GM21717 (cell line): Measurements from ENCODE around the gene IL11.

Experiments
- ATAC-seq: cut with Tn5 transposase; IDR thresholded peaks from one replicate; pipeline ENCODE4 v1.9.1; 2021; ENCODE audit warnings: mild to moderate bottlenecking, moderate library complexity; ENCODE audit not compliant: unreplicated experiment

Gene IL11

GRCh38 chr19:55391702-55392615 lies 21.7 kb upstream of the IL11 start:
- ATAC-seq = no peak

DNA sequence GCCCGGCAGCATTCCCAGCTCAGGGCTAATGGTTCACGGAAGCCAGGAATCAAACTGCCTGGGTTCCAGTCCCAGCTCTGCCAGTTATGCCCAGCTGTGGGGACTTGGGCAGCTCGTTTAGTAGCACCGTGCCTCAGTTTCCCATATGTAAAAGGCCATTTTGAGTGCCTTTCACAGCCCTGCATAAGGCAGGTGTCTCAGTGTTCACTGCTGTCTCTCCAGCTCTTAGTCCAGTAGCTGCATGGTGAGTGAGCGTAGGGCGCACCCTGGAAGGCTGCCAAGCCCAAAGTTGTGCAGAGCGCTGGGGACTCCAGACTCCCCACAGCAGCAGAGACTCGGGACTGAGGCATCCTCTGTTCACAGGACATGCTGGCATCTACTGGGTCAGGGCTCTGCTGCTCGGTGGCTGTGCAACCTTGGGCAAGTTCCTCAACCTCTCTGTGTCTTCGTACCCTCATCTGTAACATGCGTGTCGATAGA lies 21.0 kb upstream of the IL11 start:
- ATAC-seq = no peak

DNA sequence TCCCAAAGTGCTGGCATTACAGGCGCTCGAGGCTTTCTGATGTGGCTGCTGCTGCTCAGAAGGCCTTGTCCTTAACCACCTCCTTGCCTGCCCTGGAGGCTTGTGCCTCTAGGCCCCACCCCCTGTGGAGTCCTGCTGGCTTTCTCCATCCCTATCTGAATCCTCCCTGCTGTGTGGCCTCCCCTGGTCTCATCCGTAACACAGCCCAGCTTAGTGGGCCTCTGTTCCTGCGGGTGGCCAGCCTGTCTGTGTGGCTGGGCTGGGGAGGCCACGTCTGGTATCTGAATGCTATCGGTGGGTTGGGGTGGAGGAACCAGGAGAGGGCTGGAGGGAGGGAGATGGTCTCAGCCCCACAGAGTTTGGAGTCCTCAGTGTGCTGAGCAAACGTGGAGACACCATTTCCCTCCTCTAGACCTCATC lies 20.2 kb upstream of the IL11 start:
- no peak for ATAC-seq

GRCh38 chr19:55389386-55390317 lies 19.4 kb upstream of the IL11 start:
- no peak for ATAC-seq

DNA sequence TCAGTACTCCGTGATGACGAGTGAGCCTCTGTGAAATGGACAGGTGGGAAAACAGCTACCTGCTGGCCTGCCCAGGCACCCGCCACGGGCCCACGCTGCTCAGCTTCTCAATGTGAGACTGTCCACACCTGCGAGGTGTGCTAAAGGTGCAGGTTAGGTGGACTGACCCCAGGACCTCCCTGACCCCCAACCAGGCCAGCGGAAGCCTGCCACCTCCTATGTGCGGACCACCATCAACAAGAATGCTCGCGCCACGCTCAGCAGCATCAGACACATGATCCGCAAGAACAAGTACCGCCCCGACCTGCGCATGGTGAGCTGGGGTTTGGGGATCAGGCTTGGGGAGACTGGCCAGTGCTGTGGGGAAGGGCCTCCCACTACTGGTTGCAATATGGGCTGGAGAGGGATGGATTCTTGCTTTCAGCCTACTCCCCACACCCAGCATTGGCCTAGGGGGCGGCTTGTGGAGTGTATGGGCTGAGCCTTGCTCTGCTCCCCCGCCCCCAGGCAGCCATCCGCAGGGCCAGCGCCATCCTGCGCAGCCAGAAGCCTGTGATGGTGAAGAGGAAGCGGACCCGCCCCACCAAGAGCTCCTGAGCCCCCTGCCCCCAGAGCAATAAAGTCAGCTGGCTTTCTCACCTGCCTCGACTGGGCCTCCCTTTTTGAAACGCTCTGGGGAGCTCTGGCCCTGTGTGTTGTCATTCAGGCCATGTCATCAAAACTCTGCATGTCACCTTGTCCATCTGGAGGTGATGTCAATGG lies 17.7 kb upstream of the IL11 start:
- ATAC-seq = no peak

DNA sequence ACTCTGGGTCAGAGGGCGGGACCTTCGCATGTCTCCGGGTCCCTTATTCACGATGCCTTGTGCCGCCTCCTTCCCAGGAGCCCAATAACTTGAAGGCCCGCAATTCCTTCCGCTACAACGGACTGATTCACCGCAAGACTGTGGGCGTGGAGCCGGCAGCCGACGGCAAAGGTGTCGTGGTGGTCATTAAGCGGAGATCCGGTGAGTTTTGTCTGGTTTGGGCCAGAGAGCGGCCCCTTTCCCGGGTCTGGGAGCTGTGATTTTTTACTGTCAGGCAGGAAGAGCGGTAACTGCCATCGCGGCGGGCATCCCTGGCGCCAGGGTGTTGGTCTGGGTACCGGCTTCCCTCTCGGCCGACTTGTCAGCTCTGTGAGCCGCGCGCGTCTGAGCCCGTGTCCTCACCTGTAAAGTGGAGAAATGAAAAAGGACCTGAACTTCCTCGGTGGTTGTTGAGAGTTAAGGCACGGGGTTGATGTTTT lies 16.3 kb upstream of the IL11 start:
- ATAC-seq = no peak

DNA sequence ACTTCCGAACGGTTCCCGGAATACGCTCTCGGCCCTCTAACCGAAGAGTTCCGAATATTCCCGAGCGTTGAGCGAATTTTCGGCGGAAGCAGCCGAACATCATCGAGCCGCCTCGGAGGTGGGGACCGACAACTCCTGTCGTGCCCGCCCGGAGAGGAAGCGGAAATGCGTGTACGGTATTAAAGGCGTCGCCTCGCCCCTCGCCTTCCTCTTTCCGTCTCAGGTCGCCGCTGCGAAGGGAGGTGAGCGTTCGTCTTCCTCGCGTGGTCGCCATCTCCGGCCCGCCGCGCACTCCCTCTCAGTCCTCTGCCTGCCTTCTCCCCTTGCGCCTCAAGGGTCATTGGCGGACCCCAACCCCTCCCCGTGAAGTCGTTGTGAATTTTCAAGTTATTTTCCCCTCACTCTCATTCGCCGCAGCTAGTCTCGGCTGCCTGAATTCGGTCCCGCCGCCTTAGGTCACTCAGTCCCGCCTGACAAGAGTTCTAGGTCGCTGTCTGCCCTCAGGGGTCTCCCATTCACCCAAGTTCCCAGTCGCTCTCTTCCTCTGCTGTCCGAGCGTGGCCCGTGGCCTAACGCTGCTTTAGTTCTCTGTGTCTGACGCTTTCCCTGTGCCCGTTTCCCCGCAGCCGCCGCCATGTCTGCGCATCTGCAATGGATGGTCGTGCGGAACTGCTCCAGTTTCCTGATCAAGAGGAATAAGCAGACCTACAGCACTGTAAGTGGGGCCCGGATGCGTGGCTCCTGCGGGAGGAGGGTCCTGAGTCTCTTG lies 15.6 kb upstream of the IL11 start, which contains the start of gene RPL28:
TSS of gene RPL28 (plus strand) at position 209 of the 769 bp plus-strand sequence. CDS start at position 635, 426 bp downstream.
- ATAC-seq = peak; percentile 39

DNA sequence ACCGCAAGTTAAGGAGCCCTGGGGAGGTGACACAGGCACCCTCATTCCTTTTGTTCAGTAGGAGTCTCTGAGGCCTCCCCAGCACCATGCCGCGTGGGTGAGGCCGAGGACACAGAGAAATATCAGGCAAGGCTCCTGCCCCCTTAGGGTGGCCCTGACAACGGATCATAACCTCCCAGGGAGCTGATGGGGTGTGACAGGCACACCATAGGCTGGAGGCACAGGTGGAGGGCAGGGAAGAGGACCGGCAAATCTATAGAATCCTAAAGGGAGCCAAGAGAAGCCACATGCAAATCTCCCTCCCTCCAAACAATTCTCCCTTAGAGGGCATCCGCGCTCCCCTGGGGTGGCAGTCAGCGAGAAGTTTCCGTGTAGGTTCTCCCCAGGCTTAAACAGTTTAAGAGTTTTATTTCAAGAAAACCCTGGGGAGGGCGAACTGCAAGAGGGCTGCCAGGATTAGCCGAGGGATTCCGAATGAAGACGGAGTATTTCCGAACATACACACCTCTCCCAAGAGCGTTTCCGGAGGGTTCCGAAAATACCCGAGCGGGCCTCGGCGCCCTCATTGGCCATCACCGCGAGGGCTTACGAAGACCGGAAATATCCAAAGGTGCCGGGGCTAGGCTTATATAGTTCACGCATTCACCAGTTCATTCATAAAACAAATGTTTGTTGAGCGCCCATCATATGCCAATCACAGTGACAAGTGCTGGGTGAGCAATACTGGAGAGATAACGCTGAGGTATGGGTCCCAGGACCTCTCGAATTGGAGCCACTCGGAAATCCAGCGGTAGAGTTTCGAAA lies 14.9 kb upstream of the IL11 start:
- peak; percentile 48 for ATAC-seq

DNA sequence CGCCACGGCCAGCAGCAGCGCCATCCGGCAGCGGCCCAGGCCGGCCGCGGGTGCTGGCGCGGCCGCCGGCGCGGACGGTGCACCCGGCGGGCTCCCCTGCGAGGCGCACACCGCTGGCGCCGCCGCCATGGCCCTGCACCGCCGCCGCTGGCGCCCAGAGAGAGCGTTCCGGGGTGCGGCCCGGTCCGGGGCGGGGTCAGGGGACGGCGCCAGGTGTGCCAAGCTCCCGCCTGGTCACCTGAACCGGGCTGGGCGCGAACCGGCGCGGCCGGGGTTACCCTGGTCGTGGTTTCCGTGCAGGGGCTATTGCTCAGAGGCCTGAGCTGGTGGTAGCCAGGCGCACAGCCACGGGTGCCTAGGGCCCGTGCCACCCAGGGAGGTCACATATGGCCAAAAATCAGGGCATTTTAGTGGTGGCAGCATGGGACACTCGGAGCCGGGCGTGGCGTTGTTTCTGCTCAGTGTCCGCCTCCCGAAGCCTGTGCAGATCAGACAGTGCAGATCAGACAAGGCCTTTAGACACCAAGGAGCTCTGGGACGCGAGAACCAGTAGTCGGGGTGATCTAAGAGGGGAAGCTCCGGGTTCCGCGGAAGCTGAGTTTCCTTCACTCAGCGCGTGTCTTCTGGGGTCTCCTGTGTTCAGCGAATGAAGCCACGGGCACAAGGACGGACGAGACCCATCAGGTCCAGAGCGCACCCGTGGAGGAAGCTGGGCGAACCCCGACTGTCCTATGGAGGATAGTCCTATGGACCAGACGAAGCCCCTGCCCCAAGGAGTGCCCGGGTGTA lies 14.1 kb upstream of the IL11 start, which contains the start of gene TMEM238:
TSS of gene TMEM238 (minus strand) at position 162 of the 789 bp plus-strand sequence. CDS start at position 129, 33 bp downstream.
- peak; percentile 4 for ATAC-seq

DNA sequence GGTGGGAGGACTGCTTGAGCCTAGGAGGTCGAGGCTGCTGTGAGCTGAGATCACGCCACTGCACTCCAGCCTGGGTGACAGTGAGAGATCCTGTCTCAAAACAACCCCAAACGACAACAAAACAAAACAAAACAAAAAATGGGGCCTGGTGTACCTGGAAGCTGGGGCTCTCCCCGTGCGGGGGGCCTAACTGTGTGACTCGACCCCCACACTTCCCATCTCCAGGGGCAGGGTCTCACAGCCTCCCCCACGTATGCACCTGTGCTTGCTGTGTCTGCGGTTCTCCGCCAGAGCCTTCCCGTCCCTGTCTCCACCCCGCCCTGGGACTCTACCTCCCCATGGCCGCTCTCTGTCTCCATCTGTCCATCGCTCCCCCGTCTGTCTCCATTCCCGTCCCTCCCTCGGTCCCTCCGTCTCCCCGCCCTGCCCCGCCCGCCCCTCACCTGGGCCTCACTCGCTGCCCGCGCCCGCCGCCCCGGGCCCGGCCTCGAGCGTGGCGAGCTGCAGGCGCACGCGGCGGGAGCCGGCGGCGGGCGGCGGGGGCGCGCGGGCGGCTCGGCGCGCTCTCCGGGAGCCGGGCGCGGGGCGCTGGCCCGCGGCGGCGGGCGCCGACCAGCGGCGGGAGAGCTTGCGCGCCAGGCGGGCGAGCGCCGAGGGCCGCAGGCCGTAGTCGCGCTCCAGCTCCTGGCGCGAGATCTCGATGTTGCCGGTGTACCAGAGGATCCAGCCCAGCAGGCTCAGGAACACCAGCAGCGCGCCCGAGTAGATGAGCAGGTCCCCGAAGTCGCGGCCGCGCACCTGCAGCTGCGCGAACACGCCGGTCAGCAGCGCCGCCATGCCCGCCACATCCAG lies 13.2 kb upstream of the IL11 start:
- no peak for ATAC-seq

DNA sequence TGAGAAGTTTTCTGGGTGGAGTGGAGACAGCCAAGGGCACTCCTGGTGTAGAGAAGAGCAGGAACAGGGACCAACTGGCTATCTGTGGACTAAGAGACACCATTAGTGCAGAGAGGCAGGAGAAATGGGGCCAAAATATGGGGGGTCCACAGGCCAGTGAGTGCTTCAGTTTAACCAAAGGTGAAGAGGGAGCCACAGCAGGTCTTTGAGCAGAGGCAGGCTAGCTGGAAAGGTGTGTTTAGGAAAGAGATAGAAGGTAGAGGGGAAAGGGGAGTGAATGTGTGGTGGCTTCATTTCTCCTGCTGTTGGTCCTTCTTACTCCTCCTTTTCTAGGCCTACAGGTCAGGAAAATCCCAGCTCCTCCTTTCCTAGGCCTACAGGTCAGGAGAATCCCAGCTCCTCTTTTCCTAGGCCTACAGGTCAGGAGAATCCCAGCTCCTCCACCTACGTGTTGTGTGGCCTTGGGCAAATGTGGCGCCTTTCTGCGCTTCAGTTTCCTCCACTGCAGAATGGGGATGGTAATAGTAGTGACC lies 12.3 kb upstream of the IL11 start:
- ATAC-seq = no peak

GRCh38 chr19:55382013-55382412 lies 11.8 kb upstream of the IL11 start:
- no peak for ATAC-seq

GRCh38 chr19:55379174-55379573 lies 8.9 kb upstream of the IL11 start:
- no peak for ATAC-seq

GRCh38 chr19:55377356-55378131 lies 7.3 kb upstream of the IL11 start:
- ATAC-seq = no peak

DNA sequence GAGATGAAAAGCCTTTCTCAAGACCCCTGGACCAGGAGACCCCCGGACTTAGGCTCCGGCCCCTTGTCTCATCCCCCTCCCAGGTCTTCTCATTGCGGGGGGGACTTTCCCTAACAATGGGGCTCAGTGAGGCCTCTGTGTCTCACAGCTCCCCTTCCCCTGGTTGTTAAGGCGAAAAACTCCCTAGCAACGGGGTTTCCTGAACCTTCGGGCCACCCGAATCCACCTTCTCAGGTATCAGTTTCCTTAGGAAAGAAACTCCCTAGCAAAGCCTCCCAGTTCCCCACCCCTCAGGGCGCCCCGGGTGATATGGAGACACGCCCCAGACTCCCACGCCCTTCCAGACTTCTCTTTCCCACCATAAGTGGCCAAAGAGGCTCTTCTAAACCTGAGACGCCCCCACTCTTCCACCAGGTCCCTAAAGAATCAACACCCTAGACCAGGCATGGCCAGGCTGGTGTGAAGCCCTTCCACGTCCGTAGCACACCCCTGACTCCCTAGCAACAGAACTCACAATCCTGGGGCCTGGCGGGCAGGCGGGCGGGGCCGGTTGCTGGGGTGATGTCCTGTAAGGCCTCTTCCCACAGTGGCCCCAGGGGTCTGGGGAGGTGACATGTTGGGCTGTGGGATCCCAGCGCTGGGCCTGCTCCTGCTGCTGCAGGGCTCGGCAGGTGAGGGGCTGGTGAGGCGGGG lies 6.1 kb upstream of the IL11 start, which contains the start of gene TMEM190:
TSS of gene TMEM190 (plus strand) at position 586 of the 693 bp plus-strand sequence. CDS start at position 614, 28 bp downstream.
- ATAC-seq = no peak
